A673 (cell line): ENCODE data around the gene PAPOLA.

Experiments
- CTCF ChIP-seq: fragments of 300-800, 200-600 bp; sonication (generic); conservative IDR thresholded peaks from 2 replicates; pipeline ENCODE4 v1.5.1; 2017; ENCODE audit warnings: low read depth, mild to moderate bottlenecking, antibody characterized with exemption, low read length, moderate library complexity, mixed read lengths
- EZH2 ChIP-seq: fragments of 200-600 bp; sonication (generic); IDR thresholded peaks from 2 replicates; pipeline ENCODE4 v1.6.1; 2017; ENCODE audit warnings: borderline replicate concordance, low read depth, mild to moderate bottlenecking, mixed read lengths, antibody characterized with exemption, low read length; ENCODE audit not compliant: poor library complexity, severe bottlenecking

GRCh38 chr14:96538097-96538989, 36.2 kb downstream of the PAPOLA start:
- TF ChIP-seq CTCF (no peak), EZH2 (no peak)
